Liver (tissue), 9 donors: ENCODE data around the gene CSNK2A2. TPM values are rescaled to one million over a fixed set of nuclear protein-coding genes. Genes with fewer than 3 reads are reported as not detected.

Experiments used
- DNase-seq: peaks from one replicate; pipeline ENCODE4 v3.0.0-alpha.2; 2017; ENCODE audit warnings: low spot score
- H3K27ac ChIP-seq, 2 donors: one replicate each; pipeline ENCODE4 v1.7.0; 2013; ENCODE audit warnings: inconsistent platforms in 2 of 2, low read length in 2 of 2, control low read depth in 1 of 2, low read depth in 1 of 2, mild to moderate bottlenecking in 1 of 2
- H3K27me3 ChIP-seq, 4 donors: one replicate each; pipeline versions ENCODE4 v1.6.1 to v1.7.0; 2013; ENCODE audit warnings: low read length in 3 of 4, inconsistent platforms in 1 of 4, mild to moderate bottlenecking in 1 of 4, moderate library complexity in 1 of 4; ENCODE audit not compliant: control insufficient read depth in 4 of 4, insufficient read depth in 4 of 4
- H3K36me3 ChIP-seq, 4 donors: one replicate each; pipeline versions ENCODE4 v1.6.1 to v1.7.0; 2013; ENCODE audit warnings: low read length in 3 of 4, mild to moderate bottlenecking in 3 of 4, low read depth in 1 of 4, moderate library complexity in 1 of 4; ENCODE audit not compliant: control insufficient read depth in 4 of 4, insufficient read depth in 3 of 4
- H3K4me1 ChIP-seq, 4 donors: one replicate each; pipeline versions ENCODE4 v1.6.1 to v1.7.0; 2013; ENCODE audit warnings: low read length in 3 of 4, mild to moderate bottlenecking in 3 of 4, moderate library complexity in 1 of 4; ENCODE audit not compliant: control insufficient read depth in 4 of 4, insufficient read depth in 4 of 4
- H3K4me3 ChIP-seq, 3 donors: one replicate each; pipeline versions ENCODE4 v1.6.1 to v1.7.0; 2013; ENCODE audit warnings: low read length in 3 of 3, control low read depth in 1 of 3, low read depth in 1 of 3, mild to moderate bottlenecking in 1 of 3
- H3K9ac ChIP-seq, 2 donors: one replicate each; pipeline ENCODE4 v1.7.0; 2013; ENCODE audit warnings: low read length in 2 of 2, mild to moderate bottlenecking in 2 of 2, moderate library complexity in 2 of 2, control low read depth in 1 of 2, low read depth in 1 of 2
- H3K9me3 ChIP-seq, 4 donors: one replicate each; pipeline versions ENCODE4 v1.6.1 to v1.7.0; 2013; ENCODE audit warnings: low read length in 3 of 4; ENCODE audit not compliant: control insufficient read depth in 4 of 4
- ATF3 ChIP-seq: IDR thresholded peaks from 2 replicates; pipeline ENCODE4 v1.6.1; 2016; ENCODE audit warnings: antibody characterized with exemption
- CTCF ChIP-seq: fragments of 150-350 bp; IDR thresholded peaks from 2 replicates; pipeline ENCODE4 v1.5.1; 2017; ENCODE audit warnings: improper control_type of control experiment, low read depth, low read length; ENCODE audit not compliant: missing input control
- EGR1 ChIP-seq, 2 donors: IDR thresholded peaks; 2 replicates each; pipeline ENCODE4 v1.6.1; 2016 to 2018; ENCODE audit warnings: antibody characterized with exemption in 2 of 2, low read depth in 2 of 2
- FOXA1 ChIP-seq: IDR thresholded peaks from 2 replicates; pipeline ENCODE4 v1.6.1; 2016; ENCODE audit warnings: antibody characterized with exemption
- FOXA2 ChIP-seq: IDR thresholded peaks from 2 replicates; pipeline ENCODE4 v1.6.1; 2016; ENCODE audit warnings: antibody characterized with exemption
- GABPA ChIP-seq, 2 donors: IDR thresholded peaks in 1 of 2; conservative IDR thresholded peaks in 1 of 2; 2 replicates each; pipeline ENCODE4 v1.6.1; 2016; ENCODE audit warnings: antibody characterized with exemption in 2 of 2, mild to moderate bottlenecking in 1 of 2, moderate library complexity in 1 of 2
- HNF4A ChIP-seq, 2 donors: conservative IDR thresholded peaks; 2 replicates each; pipeline ENCODE4 v1.6.1; 2016; ENCODE audit warnings: antibody characterized with exemption in 2 of 2, mild to moderate bottlenecking in 2 of 2
- HNF4G ChIP-seq: IDR thresholded peaks from 2 replicates; pipeline ENCODE4 v1.6.1; 2016; ENCODE audit warnings: antibody characterized with exemption
- JUND ChIP-seq, 2 donors: IDR thresholded peaks; 2 replicates each; pipeline ENCODE4 v1.6.1; 2016; ENCODE audit warnings: antibody characterized with exemption in 2 of 2
- MAX ChIP-seq: IDR thresholded peaks from 2 replicates; pipeline ENCODE4 v1.6.1; 2016; ENCODE audit warnings: antibody characterized with exemption
- NR2F2 ChIP-seq: IDR thresholded peaks from 2 replicates; pipeline ENCODE4 v1.6.1; 2016; ENCODE audit warnings: antibody characterized with exemption
- RAD21 ChIP-seq, 2 donors: IDR thresholded peaks; 2 replicates each; pipeline ENCODE4 v1.6.1; 2016; ENCODE audit warnings: antibody characterized with exemption in 2 of 2, mild to moderate bottlenecking in 2 of 2
- REST ChIP-seq: IDR thresholded peaks from 2 replicates; pipeline ENCODE4 v1.6.1; 2016; ENCODE audit warnings: antibody characterized with exemption, mild to moderate bottlenecking
- RXRA ChIP-seq, 2 donors: IDR thresholded peaks; 2 replicates each; pipeline ENCODE4 v1.6.1; 2017 to 2018; ENCODE audit warnings: antibody characterized with exemption in 2 of 2, mild to moderate bottlenecking in 1 of 2
- SP1 ChIP-seq: IDR thresholded peaks from 2 replicates; pipeline ENCODE4 v1.6.1; 2018; ENCODE audit warnings: antibody characterized with exemption, mild to moderate bottlenecking
- TAF1 ChIP-seq: conservative IDR thresholded peaks from 2 replicates; pipeline ENCODE4 v1.6.1; 2016; ENCODE audit warnings: antibody characterized with exemption, mild to moderate bottlenecking
- YY1 ChIP-seq: IDR thresholded peaks from 2 replicates; pipeline ENCODE4 v1.6.1; 2016; ENCODE audit warnings: antibody characterized with exemption, mild to moderate bottlenecking
- ZBTB33 ChIP-seq: IDR thresholded peaks from 2 replicates; pipeline ENCODE4 v1.6.1; 2016; ENCODE audit warnings: antibody characterized with exemption
- WGBS: extraction: QIAGEN DNeasy Blood & Tissue Kit; methylation state at CpG from one replicate; pipeline ENCODE4 v1.1.7; 2013; 5-methylcytosine and 5-hydroxymethylcytosine counted together
- polyA plus RNA-seq, 2 donors: library from polyadenylated mRNA; stranded (reverse) in 1 of 2; unstranded in 1 of 2; fragments of 200-250 nt in 1 of 2; fragments of >200 nt in 1 of 2; fragmentation: Nextera tagmentation in 1 of 2; extraction: Ambion mirVana in 1 of 2; gene quantifications; one replicate each; pipeline versions ENCODE4 v1.2.1 to v1.2.3, GENCODE V29; 2013 to 2015
- total RNA-seq, 2 donors: library from RNA; depleted of rRNA; stranded (reverse); fragments of >200 nt; gene quantifications; one replicate each; pipeline ENCODE4 v1.2.3, GENCODE V29; 2014
- donor health status: healthy.
- donor health status: healthy.
- donor health status: healthy.
- donor health status: healthy.
- donor health status: healthy.

The CSNK2A2 gene
- total and polyA plus RNA-seq, 4 donors, result 9.4 to 21.0 (median 14.7) TPM

GRCh38 chr16:58177353-58177710, 20.6 kb downstream of the CSNK2A2 start:
- Histone ChIP-seq H3K9ac (no peak overlapping the region), H3K9me3 (no peaks in the 10 kb centered on the region), H3K27ac (no peak overlapping the region), H3K36me3 (peaks cover 2 to 44% (median 14%) of the 10 kb centered on the region in 4 donors), H3K27me3 (no peaks in the 10 kb centered on the region), H3K4me3 (no peak overlapping the region), H3K4me1 (no peaks in the 10 kb centered on the region)
- TF ChIP-seq SP1 (no peak), HNF4G (no peak), RAD21 (IDR thresholded peaks at IDR 0.05) (no peak), REST (no peak), MAX (no peak), GABPA (IDR thresholded peaks at IDR 0.05 in 1 of 2, conservative IDR thresholded peaks at IDR 0.05 in 1 of 2) (no peak), RXRA (IDR thresholded peaks at IDR 0.05) (no peak), CTCF (no peak), YY1 (no peak), FOXA2 (no peak), NR2F2 (no peak), TAF1 (no peak), HNF4A (conservative IDR thresholded peaks at IDR 0.05) (no peak), JUND (IDR thresholded peaks at IDR 0.05) (no peak), FOXA1 (no peak), EGR1 (IDR thresholded peaks at IDR 0.05; ENCODE audit: low read depth in 2 of 2) (no peak), ZBTB33 (no peak), ATF3 (no peak)
- DNase-seq, result no peak
- WGBS, result 94% methylated on average over 1 of the region's 1 CpG
